DOHH2 (cell line): ENCODE measurements around the gene TC2N.

Experiments
- EZH2phosphoT487 ChIP-seq: fragments of 200-600 bp; sonication (generic); IDR thresholded peaks from 2 replicates; pipeline ENCODE4 v1.6.1; 2017; ENCODE audit warnings: borderline replicate concordance, mild to moderate bottlenecking, antibody characterized with exemption, low read length, moderate library complexity, mixed read lengths
- TF ChIP-seq, protein P1 (sequence below): fragments of 200-600 bp; sonication (generic); IDR thresholded peaks from one replicate; pipeline ENCODE4 v1.5.1; 2014; ENCODE audit warnings: antibody characterized with exemption, mild to moderate bottlenecking, low read depth, low read length; ENCODE audit not compliant: poor library complexity, severe bottlenecking

DNA sequence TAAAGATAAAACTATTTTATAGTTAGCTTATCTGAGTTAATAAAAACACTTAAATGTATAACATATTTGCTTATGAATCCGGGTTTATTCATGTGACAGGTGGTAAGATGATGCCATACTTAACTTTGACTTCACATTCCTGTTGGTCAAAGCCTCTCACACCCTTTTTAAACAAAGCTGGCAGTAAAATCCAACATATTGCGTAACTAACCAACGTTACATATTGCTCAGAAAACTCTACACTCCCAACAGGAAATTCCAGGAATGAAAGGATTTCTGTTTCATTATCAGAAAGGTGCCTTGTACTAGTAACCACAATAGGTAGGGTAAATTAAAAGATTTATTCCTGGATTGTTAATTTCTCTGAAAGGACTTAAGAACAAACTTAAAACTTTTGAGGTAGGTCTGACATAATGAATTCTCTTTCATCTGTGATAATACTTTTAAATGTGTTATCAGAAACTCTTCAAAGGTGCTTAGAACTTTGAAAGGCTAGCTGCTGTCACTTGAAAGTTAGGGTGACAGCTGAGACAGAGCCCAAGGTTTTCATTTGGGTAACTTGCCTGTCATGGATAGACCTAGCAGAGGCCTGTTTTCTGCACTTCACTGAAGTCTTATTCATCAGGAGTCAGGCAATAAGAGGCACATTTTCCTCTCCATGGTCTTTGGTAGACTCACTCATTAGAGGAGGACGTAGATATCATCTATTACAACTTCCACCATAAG lies 111.6 kb downstream of the TC2N start:
- TF ChIP-seq, protein P1, sequence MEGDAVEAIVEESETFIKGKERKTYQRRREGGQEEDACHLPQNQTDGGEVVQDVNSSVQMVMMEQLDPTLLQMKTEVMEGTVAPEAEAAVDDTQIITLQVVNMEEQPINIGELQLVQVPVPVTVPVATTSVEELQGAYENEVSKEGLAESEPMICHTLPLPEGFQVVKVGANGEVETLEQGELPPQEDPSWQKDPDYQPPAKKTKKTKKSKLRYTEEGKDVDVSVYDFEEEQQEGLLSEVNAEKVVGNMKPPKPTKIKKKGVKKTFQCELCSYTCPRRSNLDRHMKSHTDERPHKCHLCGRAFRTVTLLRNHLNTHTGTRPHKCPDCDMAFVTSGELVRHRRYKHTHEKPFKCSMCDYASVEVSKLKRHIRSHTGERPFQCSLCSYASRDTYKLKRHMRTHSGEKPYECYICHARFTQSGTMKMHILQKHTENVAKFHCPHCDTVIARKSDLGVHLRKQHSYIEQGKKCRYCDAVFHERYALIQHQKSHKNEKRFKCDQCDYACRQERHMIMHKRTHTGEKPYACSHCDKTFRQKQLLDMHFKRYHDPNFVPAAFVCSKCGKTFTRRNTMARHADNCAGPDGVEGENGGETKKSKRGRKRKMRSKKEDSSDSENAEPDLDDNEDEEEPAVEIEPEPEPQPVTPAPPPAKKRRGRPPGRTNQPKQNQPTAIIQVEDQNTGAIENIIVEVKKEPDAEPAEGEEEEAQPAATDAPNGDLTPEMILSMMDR, result no peak
- no peak for TF ChIP-seq EZH2phosphoT487
